GM03348 (cell line): ENCODE results near the gene UBASH3B.
"Not testable (repeated sequence)": the region's sequence is repeated elsewhere in the genome, so short reads cannot be mapped to it uniquely, and the experiment has no call there.

ENCODE experiments used
- DNase-seq: peaks from one replicate; pipeline ENCODE4 v3.0.0; 2012; ENCODE audit warnings: low spot score

Gene UBASH3B

GRCh38 chr11:122852796-122853160 lies 197.3 kb downstream of the UBASH3B start:
- no peak for DNase-seq

DNA sequence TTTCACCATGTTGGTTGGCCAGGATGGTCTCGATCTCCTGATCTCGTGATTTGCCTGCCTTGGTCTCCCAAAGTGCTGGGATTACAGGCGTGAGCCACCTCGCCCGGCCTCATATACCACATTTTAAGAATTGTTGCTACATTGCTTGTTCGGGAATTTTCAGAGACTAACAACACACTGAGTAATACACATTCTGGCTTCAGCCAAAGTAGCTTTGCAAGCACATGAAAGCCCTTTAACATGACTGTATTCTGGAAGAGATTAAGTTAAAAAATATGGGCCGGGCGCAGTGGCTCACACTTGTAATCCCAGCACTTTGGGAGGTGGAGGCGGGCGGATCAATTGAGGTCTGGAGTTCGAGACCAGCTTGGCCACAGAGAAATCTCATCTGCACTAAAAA lies 197.7 kb downstream of the UBASH3B start:
- no peak for DNase-seq

DNA sequence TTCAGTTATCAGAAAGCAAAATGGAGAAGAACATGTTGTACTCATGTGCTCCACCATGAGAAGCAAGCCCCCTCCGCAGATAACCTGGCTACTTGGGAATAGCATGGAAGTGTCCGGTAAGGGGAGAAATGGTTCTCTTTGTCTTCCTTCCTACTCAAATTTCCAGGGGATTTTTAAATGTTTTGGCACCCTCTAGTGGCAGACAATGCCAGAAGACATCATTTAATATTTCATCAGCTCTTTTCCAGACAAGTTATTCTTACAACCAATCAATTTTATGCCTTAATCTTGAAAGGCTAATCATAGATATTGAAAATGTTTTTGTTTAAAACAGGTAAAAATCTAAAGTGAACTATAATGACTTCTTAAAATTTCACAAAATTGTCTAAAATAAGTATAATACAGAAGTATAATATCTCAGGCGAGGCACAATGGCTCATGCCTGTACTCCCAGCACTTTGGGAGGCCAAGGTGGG lies 198.5 kb downstream of the UBASH3B start:
- peak; percentile 83 for DNase-seq

- DNase-seq = no peak
Observed at GRCh38 chr11:122861631-122862030, 206.1 kb downstream of the UBASH3B start.

GRCh38 chr11:122862091-122862490 lies 206.6 kb downstream of the UBASH3B start:
- no peak for DNase-seq

DNA sequence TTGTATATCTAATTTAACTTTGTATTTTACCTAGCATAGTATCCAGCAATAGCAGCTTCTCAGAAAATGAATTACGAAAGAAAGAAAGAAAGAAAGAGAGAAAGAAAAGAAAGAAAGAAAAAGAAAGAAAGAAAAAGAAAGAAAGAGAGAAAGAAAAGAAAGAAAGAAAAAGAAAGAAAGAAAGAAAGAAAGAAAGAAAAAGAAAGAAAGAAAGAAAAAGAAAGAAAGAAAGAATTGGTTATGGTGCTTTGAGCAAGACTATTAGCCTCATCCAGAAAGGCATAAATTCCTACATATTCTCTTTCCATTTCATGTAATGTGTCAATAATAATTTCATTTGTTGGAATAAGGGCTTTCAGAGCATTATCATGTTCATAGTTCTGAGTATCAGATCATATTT lies 207.6 kb downstream of the UBASH3B start:
- not testable (repeated sequence) for DNase-seq

DNA sequence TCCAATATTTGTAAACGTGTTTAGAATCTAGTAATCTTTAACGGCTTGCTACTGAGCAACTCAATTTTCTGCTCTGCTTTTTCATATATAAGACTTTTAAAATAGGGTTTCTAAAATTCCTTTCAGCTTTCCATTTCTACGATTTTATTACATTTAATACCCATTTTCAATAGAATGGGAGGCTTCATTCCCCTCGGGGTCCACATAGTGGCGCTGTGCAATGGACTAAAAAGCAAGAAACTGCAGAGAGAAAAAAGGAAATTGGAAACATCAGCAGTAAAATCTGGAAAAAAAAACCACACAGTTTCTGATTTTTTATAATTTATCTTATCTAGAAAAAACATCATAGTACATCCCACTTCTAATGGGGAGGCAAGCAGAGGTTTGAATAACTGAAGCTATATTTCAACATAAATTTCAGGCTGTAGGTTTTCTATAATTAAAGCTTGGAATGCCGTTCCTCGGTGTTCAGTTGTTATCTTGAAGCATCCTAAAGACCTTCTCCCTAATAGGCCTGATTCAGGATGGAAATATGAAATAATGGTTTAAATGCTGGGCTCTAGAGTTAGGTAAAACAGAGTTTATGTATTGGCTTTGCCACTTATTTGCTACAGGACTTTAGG lies 208.3 kb downstream of the UBASH3B start:
- peak; percentile 66 for DNase-seq
